OCI-LY7 (cell line): ENCODE results near the gene FEZF2. TPM values are rescaled to one million over a fixed set of nuclear protein-coding genes. Genes with fewer than 3 reads are reported as not detected.

Experiments
- BruUV-seq: library from RNA; stranded (reverse); fragments of 400-500 nt; replicated peaks from 2 replicates; lab custom pipeline; 2021; lab: Mats Ljungman, UMichigan
- CTCF ChIA-PET: fragments of 300-600 bp; sonication (Branson Sonifier 250); formaldehyde crosslinking; loops from one replicate; lab custom pipeline; 2022; ENCODE audit warnings: antibody characterized with exemption; ENCODE audit not compliant: unreplicated experiment; lab: Charles Lee
- POLR2A ChIA-PET: fragments of 300-600 bp; sonication (Branson Sonifier 250); formaldehyde crosslinking; loops from one replicate; lab custom pipeline; 2022; ENCODE audit warnings: antibody characterized with exemption; lab: Charles Lee
- DNase-seq: peaks from one replicate; pipeline ENCODE4 v3.0.0-alpha.2; 2015; ENCODE audit warnings: low spot score
- H2AFZ ChIP-seq: fragments of 200-600 bp; sonication (generic), shearing (Covaris generic); 2 replicates; pipeline ENCODE4 v1.6.1; 2014; ENCODE audit warnings: mild to moderate bottlenecking, antibody characterized with exemption, low read length, moderate library complexity
- H3K27ac ChIP-seq: fragments of 200-600 bp; sonication (generic); 2 replicates; pipeline ENCODE4 v1.5.1; 2014; ENCODE audit warnings: mixed run types, low read depth, mild to moderate bottlenecking, moderate library complexity, low read length, inconsistent platforms; ENCODE audit not compliant: poor library complexity, severe bottlenecking
- H3K36me3 ChIP-seq: fragments of 200-600 bp; sonication (generic); 2 replicates; pipeline ENCODE4 v1.6.1; 2014; ENCODE audit warnings: mild to moderate bottlenecking, antibody characterized with exemption, low read length, moderate library complexity, mixed read lengths; ENCODE audit not compliant: insufficient read depth
- H3K4me1 ChIP-seq: fragments of 200-600 bp; sonication (generic); 2 replicates; pipeline ENCODE4 v1.5.1; 2014; ENCODE audit warnings: mild to moderate bottlenecking, low read length; ENCODE audit not compliant: insufficient read depth, poor library complexity, severe bottlenecking
- H3K4me2 ChIP-seq: fragments of 200-600 bp; sonication (generic); 2 replicates; pipeline ENCODE4 v1.6.1; 2014; ENCODE audit warnings: mild to moderate bottlenecking, low read length
- H3K4me3 ChIP-seq: fragments of 200-600 bp; sonication (generic); 2 replicates; pipeline ENCODE4 v1.5.1; 2014; ENCODE audit warnings: mild to moderate bottlenecking, low read depth, low read length; ENCODE audit not compliant: poor library complexity, severe bottlenecking
- H3K79me2 ChIP-seq: fragments of 200-600 bp; sonication (generic); 2 replicates; pipeline ENCODE4 v1.6.1; 2016; ENCODE audit warnings: low read depth, mild to moderate bottlenecking, low read length, moderate library complexity, mixed read lengths; ENCODE audit not compliant: insufficient read depth
- H3K9me2 ChIP-seq: fragments of 200-600 bp; sonication (generic); 2 replicates; pipeline ENCODE4 v1.6.1; 2016; ENCODE audit warnings: mild to moderate bottlenecking, low read length, mixed read lengths; ENCODE audit not compliant: insufficient read depth
- H3K9me3 ChIP-seq: fragments of 200-600 bp; sonication (generic); 2 replicates; pipeline ENCODE4 v1.6.1; 2014; ENCODE audit warnings: mild to moderate bottlenecking, mixed run types, low read length, mixed read lengths
- H4K20me1 ChIP-seq: fragments of 200-600 bp; sonication (generic); 2 replicates; pipeline ENCODE4 v1.6.1; 2014; ENCODE audit warnings: mild to moderate bottlenecking, antibody characterized with exemption, low read length, moderate library complexity, mixed read lengths; ENCODE audit not compliant: insufficient read depth
- CTCF ChIP-seq: fragments of 200-600 bp; sonication (generic); conservative IDR thresholded peaks from 2 replicates; pipeline ENCODE4 v1.5.1; 2014; ENCODE audit warnings: mild to moderate bottlenecking, antibody characterized with exemption, low read length, moderate library complexity, mixed read lengths
- EZH2phosphoT487 ChIP-seq: fragments of 200-600 bp; sonication (generic); IDR thresholded peaks from 2 replicates; pipeline ENCODE4 v1.6.1; 2018; ENCODE audit warnings: low read depth, borderline replicate concordance, mild to moderate bottlenecking, mixed run types, antibody characterized with exemption, low read length, moderate library complexity, mixed read lengths
- intact Hi-C: fragments of 100-400 bp; cut with micrococcal nuclease; formaldehyde crosslinking; loops from one replicate; pipeline ENCODE4 v1.10.0; 2022; ENCODE audit not compliant: unreplicated experiment
- total RNA-seq, 2 experiments: library from RNA; depleted of rRNA in 1 of 2; stranded (reverse); fragments of >200 nt in 1 of 2; shearing (Covaris generic) in 1 of 2; gene quantifications; 2 replicates each; pipeline ENCODE4 v1.2.3, GENCODE V29; 2014 to 2022

The FEZF2 gene
- total RNA-seq, 2 experiments from 2014 or later = not detected

- CTCF ChIA-PET = no interaction called here
- no peaks in the 10 kb centered on the region for H3K9me3 ChIP-seq
- no peak overlapping the region for H3K27ac ChIP-seq
- no TSS peak for BruUV-seq
- H3K9me2 ChIP-seq = no peaks in the 10 kb centered on the region
- intact Hi-C loops = no loop called here
- no peak overlapping the region for H2AFZ ChIP-seq
- no peaks in the 10 kb centered on the region for H3K4me1 ChIP-seq
- H3K4me3 ChIP-seq = no peak overlapping the region
- DNase-seq = no peak
- H3K79me2 ChIP-seq = no peaks in the 10 kb centered on the region
- no peak overlapping the region for H3K4me2 ChIP-seq
- H3K36me3 ChIP-seq = no peaks in the 10 kb centered on the region
- no peak for TF ChIP-seq CTCF
- TF ChIP-seq EZH2phosphoT487 = no peak
- no peaks in the 10 kb centered on the region for H4K20me1 ChIP-seq
- POLR2A ChIA-PET = interaction anchor here (0.5 to 0.6 kb wide), 2 partner anchors 151 to 1936 kb away, joined by 3 to 6 read pairs; no protein-coding TSS in a partner anchor
These were observed 31.0 kb upstream of the FEZF2 start for GRCh38 chr3:62404321-62404720.

- CTCF ChIA-PET = no interaction called here
- Histone ChIP-seq H3K36me3 (no peaks in the 10 kb centered on the region), H3K27ac (no peak overlapping the region), H2AFZ (no peak overlapping the region), H3K4me2 (no peak overlapping the region), H3K9me3 (no peaks in the 10 kb centered on the region), H4K20me1 (no peaks in the 10 kb centered on the region), H3K9me2 (no peaks in the 10 kb centered on the region), H3K79me2 (no peaks in the 10 kb centered on the region), H3K4me1 (no peaks in the 10 kb centered on the region), H3K4me3 (no peak overlapping the region)
- TF ChIP-seq CTCF (no peak), EZH2phosphoT487 (no peak)
- intact Hi-C loops = no loop called here
- no TSS peak for BruUV-seq
- POLR2A ChIA-PET = no interaction called here
- DNase-seq = no peak
These were observed 30.4 kb upstream of the FEZF2 start for GRCh38 chr3:62403765-62404164.

GRCh38 chr3:62392626-62393292, 19.4 kb upstream of the FEZF2 start:
- intact Hi-C loops = no loop called here

More at GRCh38 chr3:62392626-62393292, 19.4 kb upstream of the FEZF2 start:
- H3K27ac ChIP-seq = no peak overlapping the region
- H3K79me2 ChIP-seq = no peaks in the 10 kb centered on the region
- BruUV-seq = no TSS peak
- no peaks in the 10 kb centered on the region for H3K36me3 ChIP-seq
- no peak overlapping the region for H3K4me3 ChIP-seq
- no peaks in the 10 kb centered on the region for H3K9me3 ChIP-seq
- H3K4me2 ChIP-seq = no peak overlapping the region
- no peak for DNase-seq
- no peak overlapping the region for H2AFZ ChIP-seq
- no peaks in the 10 kb centered on the region for H4K20me1 ChIP-seq
- ChIA-PET CTCF (no interaction called here), POLR2A (no interaction called here)
- no peaks in the 10 kb centered on the region for H3K4me1 ChIP-seq
- no peaks in the 10 kb centered on the region for H3K9me2 ChIP-seq
- no peak for TF ChIP-seq CTCF
- TF ChIP-seq EZH2phosphoT487 = no peak
